GM18507 (cell line): ENCODE data around the gene UBR3.
"Not testable (repeated sequence)": the region's sequence is repeated elsewhere in the genome, so short reads cannot be mapped to it uniquely, and the experiment has no call there.

Experiments used
- DNase-seq: peaks from one replicate; pipeline ENCODE4 v3.0.0; 2011; ENCODE audit warnings: low read depth; ENCODE audit not compliant: insufficient read length; ENCODE audit errors: extremely low spot score
- FAIRE-seq: peaks from 2 replicates; lab custom pipeline; 2011; peaks lifted over from hg19 to GRCh38; lab: Jason Lieb, UNC

UBR3 gene

DNA sequence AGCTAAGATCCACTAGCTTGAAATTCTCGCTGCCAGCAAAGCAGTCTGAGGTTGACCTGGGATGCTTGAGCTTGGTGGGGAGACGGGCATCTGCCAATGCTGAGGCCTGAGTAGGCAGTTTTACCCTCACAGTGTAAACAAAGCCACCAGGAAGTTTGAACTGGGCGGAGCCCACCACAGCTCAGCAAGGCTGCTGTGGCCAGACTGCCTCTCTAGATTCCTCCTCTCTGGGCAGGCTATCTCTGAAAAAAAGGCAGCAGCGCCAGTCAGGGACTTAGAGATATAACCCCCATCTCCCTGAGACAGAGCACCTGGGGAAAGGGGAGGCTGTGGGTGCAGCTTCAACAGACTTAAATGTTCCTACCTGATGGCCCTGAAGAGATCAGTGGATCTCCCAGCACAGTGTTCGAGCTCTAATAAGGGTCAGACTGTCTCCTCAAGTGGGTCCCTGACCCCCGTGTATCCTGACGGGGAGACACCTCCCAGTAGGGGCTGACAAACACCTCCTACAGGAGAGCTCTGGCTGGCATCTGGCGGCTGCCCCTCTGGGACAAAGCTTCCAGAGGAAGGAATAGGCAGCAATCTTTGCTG, 299.0 kb downstream of the UBR3 start:
- not testable (repeated sequence) for FAIRE-seq, DNase-seq
